GM19452 (cell line): ENCODE data around the gene PGD.
"Not testable (repeated sequence)": the region's sequence is repeated elsewhere in the genome, so short reads cannot be mapped to it uniquely, and the experiment has no call there.

Experiments used
- ATAC-seq: cut with Tn5 transposase; IDR thresholded peaks from one replicate; pipeline ENCODE4 v1.9.1; 2021; ENCODE audit not compliant: unreplicated experiment

Gene PGD

GRCh38 chr1:10433790-10434189 is 34.9 kb downstream of the PGD start:
- ATAC-seq, result no peak

GRCh38 chr1:10434590-10434989 is 35.7 kb downstream of the PGD start:
- ATAC-seq, result no peak

DNA sequence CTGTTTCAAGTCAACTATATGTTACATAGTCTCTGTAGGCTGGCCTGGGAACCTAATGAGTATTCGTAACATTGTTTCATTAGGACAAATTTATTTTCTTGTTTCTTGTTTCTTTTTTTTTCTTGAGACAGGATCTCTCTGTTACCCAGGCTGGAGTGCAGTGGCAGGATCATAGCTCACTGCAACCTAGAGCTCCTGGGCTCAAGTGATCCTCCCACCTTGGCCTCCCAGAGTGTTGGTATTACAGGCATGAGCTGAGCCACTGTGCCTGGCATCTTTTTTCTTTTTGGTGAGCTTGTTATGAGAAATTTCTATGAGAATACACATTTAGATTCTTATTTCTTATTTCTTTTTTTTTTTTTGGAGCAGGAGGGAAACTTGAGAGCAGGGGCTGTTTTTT is 38.2 kb downstream of the PGD start:
- ATAC-seq, result no peak

DNA sequence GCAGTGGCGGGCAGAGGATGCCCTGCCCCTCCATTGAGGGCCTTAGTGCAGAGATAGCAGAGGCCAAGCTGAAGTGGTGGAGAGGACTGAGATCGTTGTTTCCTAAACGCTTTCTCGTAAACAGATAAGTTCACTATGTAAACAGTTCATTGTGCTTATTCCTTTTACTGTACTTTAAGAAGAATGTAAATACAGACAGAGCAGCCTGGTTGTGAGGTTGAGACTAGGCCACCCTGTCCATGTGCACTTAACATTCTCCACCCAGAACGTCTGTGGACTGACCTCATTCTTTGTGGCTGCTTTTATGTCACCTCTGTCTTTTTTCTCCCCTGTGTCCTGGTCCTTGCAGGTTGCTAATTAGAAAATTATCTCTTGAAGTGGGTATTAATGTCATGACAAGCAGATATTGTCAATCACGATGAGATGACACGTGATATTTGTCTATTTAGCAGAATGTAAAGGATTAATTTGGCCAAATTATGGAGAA is 39.9 kb downstream of the PGD start:
- ATAC-seq, result no peak

DNA sequence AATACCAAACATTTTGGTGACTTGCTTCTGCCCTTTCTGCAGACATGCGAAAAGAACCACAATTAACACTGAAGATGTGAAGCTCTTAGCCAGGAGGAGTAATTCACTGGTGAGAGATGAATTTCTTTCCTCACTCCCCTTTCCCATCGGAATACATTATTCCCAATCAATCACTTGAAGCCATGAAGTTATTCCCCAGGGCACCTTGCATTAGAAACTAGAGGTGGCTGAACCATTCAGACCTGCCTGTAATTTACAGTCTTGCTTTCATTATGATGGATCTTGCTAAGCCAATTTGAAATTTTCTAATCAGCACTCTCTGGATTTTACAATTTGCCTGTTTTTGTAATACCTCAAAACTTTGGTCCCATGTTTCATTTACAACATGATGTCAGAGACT is 41.4 kb downstream of the PGD start:
- no peak for ATAC-seq

GRCh38 chr1:10440794-10441193 is 41.9 kb downstream of the PGD start:
- no peak for ATAC-seq

GRCh38 chr1:10444248-10444647 is 45.4 kb downstream of the PGD start:
- ATAC-seq, result no peak

- no peak for ATAC-seq
Measured at GRCh38 chr1:10444795-10445397, 46.0 kb downstream of the PGD start.

DNA sequence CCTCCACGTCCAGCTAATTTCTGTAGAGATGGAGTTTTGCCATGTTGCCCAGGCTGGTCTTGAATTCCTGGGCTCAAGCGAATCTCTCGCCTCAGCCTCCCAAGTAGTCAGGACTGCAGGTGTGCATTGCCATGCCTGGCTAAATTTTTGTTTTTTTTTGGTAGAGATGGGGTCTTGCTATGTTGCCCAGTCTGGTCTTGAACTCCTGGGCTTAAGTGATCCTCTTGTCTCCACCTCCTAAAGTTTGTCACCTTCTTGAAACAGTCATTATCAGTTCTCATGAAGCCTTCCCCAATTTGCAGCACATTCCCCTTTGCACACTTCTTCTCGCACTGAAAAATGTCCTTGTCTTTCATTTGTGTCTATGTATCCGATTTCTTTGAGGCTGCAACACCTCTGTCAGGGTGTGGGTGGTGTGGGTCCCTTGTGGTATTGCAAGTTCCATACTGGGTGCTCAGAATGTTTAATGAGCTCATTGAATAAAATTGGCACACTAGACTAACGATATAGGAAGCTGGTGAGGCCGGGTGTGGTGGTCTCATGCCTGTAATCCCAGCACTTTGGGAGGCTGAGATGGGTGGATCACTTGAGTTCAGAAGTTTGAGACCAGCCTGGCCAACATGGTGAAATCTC is 48.0 kb downstream of the PGD start:
- ATAC-seq, result no peak

GRCh38 chr1:10449751-10450150 is 50.9 kb downstream of the PGD start, which contains the start of gene CORT:
TSS of gene CORT (plus strand) at chr1:10450031. CDS start at chr1:10450224, 193 bp downstream.
- no peak for ATAC-seq

DNA sequence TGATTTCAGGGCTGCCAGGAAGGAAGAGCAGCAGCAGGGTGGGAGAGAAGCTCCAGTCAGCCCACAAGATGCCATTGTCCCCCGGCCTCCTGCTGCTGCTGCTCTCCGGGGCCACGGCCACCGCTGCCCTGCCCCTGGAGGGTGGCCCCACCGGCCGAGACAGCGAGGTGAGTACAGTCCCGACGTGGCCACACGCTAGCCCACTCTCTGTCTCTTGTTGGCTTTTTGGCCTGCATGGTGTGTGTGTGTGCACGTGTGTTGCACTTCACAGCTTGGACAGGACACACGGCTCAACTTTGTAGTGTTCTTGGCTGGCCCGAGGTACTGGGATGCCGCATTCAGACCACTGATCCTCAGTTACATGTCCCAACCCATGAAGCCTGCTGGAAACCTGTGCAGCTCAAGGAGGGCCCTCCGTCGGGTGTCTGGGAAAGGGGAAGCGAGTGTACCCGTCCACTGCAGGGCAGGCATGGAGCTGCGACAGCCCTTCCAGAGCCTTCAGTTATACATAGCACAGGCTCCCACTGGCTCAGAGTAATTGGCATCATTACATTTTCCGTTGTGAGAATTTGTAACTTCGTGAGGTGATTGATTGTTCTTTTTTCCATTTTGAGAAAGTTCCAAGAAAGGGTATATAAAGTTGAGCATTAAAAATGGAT is 51.4 kb downstream of the PGD start:
- no peak for ATAC-seq

DNA sequence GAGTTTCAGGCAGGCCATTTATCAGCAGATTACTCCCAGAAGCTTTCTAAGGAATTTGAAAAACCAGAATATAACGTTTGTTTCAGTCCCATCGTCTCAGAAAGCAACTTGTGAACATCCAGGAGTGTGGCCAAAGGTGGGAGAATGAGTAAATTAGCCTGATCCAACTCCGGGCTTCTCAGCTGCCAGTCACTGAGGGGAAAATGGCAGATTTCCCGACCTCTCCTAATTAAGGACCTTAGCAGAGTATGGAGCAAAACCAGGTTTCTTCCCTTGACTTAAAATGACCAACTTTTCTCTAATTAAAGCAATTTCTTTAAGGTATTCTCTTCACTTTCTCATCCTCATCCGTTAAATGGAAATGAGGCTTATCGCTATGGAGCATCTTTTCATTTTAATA is 52.0 kb downstream of the PGD start:
- no peak for ATAC-seq

GRCh38 chr1:10451287-10451686 is 52.4 kb downstream of the PGD start:
- ATAC-seq, result no peak

DNA sequence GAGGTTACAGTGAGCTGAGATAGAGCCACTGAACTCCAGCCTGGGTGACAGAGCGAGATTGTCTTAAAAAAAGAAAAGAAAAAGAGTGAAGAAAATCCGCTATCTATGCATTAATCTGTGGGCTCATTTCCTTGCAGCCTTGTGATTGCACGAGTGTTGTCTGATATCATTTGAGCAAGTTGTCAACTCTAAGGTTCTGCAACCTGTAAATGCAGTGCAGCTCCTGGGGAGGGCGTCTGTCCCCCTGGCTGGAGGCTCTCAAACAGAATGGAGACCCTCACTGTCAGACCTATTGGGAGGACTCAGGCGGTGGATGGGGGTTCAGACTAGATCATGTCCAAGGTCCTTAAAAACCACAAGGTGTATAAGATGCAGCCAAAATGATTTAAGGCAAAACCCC is 57.2 kb downstream of the PGD start:
- ATAC-seq, result no peak

DNA sequence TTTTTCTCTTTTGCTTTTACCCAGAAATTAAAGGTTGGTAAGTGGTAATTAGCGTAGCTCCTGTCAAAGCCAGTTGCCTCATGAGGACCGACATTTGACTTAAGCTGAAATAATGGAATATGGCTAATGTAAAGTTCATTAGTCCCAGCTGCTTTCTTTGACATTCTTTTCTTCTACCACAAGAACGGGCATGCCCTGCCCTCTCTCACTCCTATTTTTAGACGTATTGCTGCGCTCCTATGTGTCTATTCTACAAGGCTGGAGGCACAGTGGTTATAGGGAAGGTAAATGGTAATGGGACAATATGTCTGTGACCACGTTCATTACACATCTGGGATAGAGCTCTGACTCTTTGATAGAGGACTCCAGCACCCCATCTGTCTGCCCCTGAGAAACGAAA is 57.8 kb downstream of the PGD start:
- no peak for ATAC-seq

DNA sequence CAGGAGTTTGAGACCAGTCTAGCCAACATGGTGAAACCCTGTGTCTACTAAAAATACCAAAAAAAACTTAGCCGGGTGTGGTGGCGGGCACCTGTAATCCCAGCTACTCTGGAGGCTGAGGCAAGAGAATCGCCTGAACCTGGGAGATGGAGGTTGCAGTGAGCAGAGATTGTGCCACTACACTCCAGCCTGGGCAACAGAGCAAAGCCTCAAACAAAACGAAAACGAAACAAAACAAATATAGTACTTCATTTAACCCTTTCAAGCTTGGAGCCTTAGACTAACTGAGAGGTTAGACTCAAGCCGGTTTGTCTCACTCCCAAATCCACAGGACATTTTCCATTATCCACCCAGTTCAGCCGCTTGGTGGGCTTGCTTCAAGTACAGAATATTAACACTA is 58.6 kb downstream of the PGD start:
- ATAC-seq, result not testable (repeated sequence)

DNA sequence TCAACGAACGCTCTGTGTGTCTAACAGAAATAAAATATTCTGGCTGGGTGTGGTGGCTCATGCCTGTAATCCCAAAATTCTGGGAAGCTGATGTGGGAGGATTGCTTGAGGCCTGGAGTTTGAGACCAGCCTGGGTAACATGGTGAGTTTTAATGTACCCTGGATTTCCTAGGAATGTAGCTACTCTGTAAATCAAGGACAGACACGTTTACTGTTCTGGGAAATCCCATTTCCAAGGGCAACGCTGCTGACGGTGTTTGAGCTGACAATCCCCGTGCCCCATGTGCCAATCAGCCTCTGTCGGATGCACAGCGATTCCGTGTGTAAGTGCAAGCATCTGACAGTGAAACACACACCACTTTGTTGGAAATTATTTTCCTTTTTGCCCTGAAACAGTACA is 59.0 kb downstream of the PGD start:
- ATAC-seq, result no peak

- ATAC-seq, result no peak
Measured at GRCh38 chr1:10459184-10459583, 60.3 kb downstream of the PGD start.

DNA sequence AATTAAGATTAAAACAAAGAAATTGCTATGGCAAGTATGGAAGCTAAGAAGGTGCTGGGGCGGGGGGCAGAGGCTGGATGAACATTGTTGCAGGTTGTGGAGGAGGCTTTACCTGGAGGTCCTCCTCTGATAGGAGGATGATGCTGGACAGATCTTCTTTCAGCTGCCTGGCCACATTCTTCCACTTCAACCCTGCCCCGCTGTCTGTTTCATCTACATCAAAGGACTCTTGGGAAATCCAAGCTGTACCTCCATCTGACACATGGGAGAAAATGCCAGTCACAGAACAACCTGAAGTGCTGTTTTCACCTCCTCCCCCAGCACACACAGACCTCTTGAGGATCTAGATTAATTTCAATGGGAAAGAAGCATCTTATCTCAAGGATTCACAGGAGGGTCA is 68.2 kb downstream of the PGD start:
- no peak for ATAC-seq

DNA sequence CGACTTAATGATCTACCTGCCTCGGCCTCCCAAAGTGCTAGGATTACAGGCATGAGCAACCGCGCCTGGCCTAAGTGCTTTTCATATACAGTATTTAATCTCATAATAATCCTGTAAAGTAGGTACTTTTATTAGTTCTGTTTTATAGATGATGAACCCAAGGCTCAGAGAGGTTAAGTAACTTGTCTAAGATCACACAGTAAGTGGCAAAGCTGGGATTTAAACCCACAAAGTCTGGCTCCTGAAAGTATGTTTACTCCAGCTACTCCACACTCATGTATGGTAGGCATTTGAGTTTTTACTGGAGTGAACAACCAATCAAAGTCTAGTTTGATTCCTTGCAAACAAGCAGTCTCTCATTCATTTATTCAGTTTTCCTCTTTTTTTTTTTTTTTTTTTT is 71.2 kb downstream of the PGD start:
- no peak for ATAC-seq
